ENCODE data around the gene ZMYM2.
"Not testable (repeated sequence)": the region's sequence is repeated elsewhere in the genome, so short reads cannot be mapped to it uniquely, and the experiment has no call there.

Gene ZMYM2

DNA sequence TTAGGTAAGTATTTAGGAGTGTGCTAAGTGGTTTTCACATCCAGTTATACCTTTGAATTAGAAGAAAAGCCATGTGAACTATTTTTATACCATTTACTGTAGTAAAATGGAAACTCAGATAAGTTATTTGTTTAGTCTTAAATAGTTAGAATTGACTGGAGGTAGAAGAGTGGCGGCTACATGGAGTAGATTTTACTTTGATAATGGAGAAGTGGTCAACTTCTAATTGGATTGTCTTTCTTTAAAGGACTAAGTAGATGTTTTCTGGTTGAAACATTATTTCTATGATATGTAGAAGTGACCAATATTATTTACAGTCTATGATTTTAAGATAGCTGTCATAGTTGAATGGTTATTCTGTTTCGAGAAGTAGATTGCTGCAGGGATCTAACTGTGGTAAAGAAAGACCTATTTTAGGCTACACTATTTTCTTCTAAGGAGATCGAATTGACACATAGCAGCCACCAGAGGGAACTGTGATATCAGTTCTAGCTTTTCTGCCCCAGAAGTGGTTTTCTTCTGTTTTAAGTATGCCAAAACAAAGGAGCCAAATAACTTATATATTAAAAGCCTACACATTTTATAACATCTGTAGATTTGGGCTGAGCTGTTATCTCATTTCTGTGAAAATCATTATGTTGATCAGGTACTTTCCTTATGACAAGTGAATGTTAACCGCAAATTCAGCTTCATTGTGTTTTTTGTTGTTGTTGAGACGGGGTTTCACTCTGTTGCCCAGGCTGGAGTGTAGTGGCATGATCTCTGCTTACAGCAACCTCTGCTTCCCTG, 26.1 kb downstream of the ZMYM2 start:
- DNase-seq: no peak

DNA sequence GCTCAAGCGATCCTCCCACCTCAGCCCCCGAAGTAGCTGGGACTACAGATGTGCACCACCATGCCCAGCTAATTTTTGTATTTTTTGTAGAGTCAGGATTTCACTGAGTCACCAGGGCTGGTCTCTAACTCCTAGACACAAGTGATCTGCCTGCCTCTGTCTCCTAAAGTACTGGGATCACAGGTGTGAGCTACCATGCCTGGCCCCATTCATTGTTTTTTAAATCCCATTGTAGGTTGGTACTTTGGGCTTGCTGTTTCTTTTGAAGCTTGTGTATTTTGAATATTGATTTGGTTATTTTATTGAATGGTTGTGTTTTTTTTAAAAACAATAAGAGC, 26.7 kb downstream of the ZMYM2 start:
- DNase-seq: no peak

DNA sequence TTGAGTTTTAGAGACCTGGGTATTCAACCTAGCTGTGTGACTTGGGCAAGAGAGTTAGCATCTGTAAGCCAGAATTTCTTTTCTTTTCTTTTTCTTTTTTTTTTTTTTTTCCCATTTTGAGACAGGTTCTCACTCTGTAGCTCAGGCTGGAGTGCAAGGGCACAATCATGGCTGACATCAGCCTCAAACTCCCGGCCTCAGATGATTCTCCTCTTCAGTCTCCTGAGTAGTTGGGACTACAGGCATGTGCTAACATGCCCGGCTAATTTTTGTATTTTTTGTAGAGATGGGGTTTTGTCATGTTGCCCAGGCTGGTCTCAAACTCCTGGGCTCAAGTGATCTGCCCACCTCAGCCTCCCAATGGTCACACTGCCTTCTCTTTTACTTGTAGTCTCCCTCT, 33.0 kb downstream of the ZMYM2 start:
- DNase-seq: no peak

DNA sequence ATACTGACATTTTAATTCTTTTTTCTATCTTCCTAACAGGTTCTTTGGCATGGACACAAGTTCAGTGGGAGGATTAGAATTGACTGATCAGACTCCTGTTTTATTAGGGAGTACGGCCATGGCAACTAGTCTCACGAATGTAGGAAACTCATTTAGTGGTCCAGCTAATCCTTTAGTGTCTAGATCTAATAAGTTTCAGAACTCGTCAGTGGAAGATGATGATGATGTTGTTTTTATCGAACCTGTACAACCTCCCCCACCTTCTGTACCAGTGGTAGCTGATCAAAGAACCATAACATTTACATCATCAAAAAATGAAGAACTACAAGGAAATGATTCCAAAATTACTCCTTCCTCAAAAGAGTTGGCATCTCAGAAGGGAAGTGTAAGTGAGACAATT, 34.5 kb downstream of the ZMYM2 start:
- no peak for DNase-seq

DNA sequence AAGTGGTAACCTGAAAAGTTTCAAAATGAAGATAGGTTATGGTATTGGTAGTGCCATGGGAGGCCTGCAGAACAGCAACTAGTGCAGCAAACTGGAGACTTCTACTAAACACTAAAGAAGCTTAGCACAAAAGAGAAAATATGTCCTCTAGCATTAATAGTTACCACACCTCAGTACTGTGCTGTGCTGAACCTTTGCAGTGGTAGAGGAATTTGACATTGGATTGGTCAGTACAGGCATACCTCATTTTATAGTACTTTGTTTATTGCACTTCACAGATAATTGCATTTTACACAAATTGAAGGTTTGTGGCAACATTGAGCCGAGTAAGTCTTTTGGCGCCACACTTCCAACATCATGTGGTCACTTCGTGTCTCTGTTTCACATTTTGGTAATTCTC, 40.4 kb downstream of the ZMYM2 start:
- DNase-seq: no peak

DNA sequence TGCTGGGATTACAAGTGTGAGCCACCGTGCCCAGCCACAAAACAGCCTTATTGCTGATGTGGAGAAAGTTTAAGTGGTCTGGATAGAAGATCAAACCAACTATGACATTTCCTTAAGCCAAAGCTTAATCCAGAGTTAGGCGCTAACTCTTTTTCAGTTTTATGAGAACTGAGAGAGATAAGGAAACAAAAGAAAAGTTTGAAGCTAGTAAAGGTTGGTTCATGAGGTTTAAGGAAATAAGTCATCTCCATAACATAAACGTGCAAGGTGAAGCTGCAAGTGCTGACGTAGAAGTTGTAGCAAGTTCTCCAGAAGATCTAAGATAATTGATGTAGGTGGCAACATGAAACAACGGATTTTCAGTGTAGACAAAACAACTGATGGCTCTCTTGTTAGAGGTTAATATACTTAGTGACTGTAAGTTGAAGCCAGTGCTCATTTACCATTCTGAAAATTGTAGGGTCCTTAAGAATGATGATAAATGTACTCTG, 41.6 kb downstream of the ZMYM2 start:
- peak; percentile 15 for DNase-seq

DNA sequence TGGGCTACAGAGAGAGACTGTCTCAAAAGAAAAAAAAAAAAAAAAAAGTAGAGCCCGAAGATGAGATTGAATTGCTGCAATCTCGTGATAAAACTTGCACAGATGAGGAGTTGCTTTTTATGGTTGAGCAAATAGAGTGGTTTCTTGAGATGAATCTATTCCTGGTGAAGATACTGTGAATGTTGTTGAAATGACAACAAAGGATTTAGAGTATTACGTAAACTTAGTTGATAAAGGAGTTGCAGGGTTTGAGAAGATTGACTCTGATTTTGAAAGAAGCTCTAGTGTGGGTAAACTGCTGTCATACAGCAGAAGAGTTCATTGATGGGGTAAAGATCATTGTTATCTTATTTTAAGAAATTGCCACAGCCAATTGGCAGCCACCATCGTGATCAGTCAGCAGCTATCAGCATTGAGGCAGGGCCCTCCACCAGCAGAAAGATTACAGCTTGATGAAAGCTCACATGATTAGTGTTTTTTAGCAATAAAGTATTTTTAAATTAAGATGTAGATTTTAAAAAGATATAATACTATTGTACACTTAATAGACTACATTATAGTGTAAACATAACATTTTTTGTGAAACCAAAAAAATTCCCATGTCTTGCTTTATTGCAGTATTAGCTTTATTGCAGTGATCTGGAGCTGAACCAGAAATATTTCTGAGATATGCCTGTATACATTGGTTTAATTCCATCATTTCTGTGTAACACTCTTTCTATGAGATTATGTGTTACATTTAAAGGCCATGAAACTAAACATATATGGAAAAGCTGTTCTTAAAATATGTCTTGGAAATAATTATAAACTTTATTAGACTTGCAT, 43.1 kb downstream of the ZMYM2 start:
- no peak for DNase-seq

DNA sequence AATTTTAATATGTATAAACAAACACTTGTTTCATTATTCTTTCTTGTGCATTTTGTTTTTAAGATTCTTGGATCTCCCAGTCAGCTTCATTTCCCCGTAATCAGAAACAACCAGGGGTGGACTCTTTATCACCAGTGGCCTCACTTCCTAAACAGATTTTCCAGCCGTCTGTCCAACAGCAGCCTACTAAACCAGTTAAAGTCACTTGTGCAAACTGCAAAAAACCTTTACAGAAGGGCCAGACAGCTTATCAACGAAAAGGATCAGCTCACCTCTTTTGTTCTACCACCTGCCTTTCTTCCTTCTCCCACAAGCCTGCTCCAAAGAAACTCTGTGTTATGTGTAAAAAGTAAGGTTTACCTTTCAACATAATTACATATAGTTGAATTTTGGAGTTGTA, 44.3 kb downstream of the ZMYM2 start:
- no peak for DNase-seq

DNA sequence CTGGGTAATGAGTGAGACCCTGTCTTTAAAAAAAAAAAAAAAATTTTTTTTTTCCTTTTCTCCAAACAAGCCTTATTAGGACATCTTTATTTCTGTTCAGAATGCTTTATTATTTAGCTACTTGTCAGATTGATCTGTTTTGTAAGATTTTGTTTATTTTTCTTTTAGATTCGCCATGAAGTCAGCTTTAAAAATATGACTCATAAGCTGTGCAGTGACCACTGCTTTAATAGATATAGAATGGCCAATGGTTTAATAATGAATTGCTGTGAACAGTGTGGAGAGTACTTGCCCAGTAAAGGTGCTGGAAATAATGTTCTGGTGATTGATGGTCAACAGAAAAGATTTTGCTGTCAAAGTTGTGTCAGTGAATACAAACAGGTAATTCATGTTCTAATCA, 47.7 kb downstream of the ZMYM2 start:
- no peak for DNase-seq

DNA sequence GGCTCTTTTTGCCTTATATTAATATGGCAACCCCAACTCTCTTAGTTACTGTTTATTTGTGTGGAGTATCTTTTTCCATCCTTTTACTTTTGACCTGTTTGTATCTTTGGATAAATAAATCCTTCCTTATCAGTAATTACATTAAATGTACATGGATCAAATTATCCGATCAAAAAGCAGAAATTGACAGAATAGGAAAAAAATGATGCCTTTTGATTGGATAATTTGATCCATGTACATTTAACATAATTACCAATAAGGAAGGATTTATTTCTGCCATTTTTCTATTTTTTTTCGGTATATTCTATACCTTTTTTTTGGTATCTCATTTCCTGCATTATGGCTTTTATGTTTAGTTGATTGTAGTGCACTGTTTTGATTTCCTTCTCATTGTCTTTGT, 57.2 kb downstream of the ZMYM2 start:
- DNase-seq: no peak

DNA sequence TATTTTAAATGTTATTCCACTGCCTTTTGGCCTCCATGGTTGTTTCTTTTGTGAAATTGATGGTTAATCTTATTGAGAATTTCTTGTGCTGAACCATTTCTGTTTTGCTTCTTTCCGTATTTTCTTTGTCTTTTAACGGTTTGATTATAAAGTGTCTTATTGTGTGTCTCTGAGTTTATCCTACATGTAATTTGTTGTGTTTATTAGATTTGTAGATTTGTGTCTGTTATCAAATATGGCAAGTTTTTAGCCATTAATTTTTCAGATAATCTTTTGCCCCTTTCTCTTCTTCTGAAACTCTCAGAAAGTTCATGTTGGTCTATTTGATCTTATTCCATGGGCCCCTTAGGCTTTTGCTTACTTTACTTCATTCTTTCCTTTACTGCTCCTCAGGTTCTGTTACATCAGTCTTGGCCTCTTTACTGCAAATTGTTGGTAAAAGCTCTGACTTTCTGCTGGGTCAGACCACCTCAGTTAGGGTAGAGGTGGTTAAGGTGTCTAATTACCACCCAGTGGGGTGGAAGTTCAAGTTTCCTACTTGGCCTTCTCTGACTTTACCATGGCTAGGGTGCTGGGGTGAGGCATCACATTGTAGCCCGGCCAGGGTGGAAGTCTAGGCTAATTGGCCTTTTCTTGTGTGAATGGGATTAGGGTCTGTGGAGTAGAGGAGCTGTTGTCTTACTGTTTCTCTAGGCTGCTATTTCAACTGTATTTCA, 58.3 kb downstream of the ZMYM2 start:
- DNase-seq: no peak

DNA sequence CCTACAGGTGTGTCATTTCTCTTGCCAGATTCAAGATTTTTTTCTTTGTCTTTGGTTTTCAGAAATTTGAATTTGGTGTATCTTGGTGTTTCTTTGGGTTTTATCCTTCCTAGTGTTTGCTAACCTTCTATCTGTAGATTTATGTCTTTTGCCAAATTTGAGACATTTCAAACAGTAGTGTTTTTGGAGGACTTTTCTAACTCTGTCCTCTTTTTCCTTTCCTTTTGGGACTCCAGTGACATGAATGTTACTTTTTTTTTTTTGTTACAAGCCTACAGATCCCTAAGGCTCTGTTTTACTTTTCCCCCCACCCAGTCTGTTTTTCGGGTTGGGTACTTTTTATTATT, 58.8 kb downstream of the ZMYM2 start:
- no peak for DNase-seq

DNA sequence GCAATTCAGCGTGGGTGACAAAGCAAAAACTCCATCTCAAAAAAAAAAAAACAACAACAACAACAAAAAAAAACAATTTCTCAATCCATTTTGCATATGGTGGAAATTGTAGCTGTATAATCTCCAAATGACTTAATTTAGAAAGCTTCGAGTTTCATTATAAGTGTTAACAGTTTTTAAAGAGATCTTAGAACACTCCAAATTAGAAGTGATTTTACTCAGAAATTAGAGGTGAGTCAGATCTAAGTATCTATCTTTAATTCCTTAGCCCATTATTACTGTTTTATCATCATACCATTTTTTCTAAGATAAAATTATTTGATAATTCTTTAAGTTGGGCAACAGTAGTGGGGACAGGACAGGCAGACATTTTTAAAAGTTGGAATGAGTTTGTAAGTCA, 60.5 kb downstream of the ZMYM2 start:
- DNase-seq: no peak

DNA sequence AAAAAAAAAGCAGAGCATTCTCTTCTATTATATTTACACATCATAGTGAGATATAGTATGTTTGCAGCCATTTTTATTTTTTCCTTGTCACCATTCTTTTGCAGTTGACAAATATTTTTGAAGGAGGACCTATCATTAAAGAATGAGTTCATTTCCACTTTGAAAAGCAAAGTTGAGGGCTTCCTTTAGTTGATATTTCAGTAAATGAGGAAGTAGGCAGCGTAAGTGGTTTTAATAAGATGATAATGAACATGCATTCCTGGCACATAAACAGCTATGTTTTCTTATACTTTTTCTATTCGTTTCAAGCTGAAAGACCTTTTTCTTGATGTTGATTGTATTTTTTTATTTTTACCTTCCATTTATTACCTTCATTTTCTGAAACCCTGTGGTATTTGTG, 66.2 kb downstream of the ZMYM2 start:
- no peak for DNase-seq

DNA sequence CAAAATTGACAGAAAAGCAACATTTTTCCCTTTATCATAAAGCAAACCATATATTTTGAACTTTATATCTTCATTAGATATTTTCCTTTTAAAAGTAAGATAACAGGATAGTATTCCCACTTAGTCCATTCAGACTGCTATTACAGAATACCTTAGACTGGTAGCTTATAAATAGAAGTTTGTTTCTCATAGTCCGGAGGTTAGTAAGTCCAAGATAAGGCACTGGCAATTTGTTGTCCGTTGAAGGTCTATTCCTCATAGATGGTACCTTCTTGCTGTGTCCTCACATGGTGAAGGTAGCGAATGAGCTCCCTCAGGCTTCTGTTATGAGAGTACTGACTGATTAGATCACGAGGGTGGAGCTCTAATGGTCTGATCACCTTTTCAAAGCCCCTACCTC, 70.4 kb downstream of the ZMYM2 start:
- DNase-seq: no peak

DNA sequence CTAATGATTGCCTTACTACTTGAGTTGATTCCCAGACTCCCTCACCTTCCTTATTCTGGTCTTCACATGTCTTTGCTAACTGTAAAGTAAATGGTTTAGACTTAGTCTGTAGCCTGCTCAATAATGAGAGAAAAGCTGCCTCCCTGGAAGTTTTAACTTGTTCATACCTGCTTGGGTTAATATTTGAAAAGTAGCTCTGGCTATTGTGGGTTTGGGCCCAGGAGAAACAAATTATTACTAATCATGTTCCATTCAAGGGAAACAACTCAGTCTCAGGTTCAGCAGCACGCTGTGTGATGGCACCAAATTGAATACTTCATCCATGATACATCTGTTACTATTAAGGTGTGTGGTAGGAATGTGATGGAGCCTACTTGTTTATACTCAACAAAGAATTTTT, 75.0 kb downstream of the ZMYM2 start:
- DNase-seq: no peak

DNA sequence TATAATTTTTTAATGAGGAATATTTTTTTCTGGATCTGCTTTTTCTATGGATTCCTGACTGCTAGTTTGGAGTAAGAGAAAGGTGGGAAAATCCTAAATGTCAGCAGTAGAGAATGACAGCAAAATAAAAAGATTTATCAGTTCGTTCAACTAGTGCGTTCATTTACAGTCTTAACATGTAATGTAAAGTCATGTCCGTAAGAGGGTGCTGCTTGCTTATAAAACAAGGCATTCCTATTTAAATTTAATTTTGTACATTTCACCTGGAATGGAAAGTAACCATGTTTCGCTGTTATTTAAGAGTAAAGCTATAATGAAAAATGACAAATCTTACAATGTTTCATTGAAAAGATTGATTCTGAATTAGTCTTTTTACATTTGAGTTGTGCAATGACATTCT, 76.6 kb downstream of the ZMYM2 start:
- DNase-seq: no peak

DNA sequence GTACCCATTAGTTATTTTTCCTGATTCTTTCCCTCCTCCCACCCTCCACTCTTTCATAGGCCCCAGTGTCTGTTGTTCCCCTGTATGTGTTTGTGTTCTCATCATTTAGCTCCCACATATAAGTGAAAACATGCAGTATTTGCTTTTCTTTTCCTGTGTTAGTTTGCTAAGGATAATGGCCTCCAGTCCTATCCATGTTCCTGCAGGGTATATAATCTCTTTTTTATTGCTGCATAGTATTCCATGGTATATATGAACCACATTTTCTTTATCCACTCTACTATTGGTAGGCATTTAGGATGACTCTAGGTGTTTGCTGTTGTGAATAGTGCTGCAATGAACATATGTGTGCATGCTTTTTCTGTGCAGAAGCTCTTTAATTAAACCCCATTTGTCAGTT, 79.4 kb downstream of the ZMYM2 start:
- no peak for DNase-seq

DNA sequence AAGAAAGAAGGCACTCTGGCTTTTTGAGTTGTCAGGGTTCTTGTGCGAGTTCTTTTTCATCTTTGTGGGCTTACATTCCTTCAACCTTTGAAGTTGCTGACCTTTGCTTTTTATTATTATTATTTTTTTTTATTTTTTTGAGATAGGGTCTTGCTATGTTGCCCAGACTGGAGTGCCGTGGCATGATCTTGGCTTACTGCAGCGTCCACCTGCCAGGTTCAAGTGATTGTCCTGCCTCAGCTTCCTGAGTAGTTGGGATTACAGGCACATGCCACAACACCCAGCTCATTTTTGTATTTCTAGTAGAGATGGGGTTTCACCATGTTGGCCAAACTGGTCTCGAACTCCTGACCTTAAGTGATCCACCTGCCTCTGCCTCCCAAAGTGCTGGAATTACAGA, 84.1 kb downstream of the ZMYM2 start:
- DNase-seq: not testable (repeated sequence)

DNA sequence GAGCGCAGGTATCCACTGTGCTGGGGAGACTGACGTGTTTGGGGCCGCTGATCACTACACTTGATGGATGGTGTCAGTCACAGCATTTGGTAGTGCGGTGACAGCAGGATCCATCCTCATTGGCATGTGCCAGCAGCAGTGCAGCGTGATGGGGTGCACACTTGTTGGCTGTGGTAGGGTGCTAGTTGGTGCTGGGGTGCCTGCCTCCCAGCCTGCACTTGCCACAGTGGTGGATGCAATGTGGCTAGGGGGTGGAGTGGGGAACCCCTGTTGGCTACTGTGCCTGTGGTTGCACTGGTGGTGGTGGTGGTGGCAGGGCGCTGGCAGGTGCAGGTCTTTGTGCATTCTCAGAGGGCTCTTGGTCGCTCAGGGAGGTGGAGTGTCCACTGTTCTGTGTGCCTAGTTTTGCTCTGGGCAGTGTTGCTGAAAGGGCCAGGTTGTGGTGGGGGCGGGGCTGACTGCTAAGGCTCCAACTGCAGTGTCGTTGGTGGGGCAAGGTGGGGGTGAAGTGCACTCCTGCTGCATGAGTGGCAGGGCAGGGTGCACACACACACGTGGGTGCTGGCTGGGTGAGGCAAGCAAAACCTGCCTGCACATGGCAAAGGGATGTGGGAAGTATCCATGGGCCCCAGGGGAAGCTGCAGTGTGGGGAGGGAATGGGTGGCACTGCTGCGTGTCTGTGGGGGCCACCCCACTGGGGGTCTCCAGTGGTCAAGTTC, 84.8 kb downstream of the ZMYM2 start:
- no peak for DNase-seq

DNA sequence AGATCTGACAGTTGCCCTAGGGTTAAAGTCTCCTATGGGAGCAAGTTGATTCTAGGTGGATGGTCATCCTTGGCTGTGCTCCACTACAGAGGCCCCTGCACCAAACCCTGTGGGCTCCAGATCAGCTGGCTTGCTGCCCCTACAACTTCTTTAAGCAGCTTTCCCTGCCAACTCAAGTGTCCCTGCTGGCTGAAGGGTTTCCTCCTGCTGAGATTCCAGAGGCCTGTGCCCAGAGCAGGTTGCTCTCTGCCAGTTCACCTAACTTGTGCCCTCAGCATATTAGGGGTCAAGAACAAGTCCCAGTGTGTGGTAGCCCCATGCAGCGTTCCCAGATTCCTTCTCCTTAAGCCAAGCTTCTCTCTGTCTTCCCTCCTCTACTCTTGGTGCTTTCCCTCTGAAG, 85.6 kb downstream of the ZMYM2 start:
- DNase-seq: no peak

DNA sequence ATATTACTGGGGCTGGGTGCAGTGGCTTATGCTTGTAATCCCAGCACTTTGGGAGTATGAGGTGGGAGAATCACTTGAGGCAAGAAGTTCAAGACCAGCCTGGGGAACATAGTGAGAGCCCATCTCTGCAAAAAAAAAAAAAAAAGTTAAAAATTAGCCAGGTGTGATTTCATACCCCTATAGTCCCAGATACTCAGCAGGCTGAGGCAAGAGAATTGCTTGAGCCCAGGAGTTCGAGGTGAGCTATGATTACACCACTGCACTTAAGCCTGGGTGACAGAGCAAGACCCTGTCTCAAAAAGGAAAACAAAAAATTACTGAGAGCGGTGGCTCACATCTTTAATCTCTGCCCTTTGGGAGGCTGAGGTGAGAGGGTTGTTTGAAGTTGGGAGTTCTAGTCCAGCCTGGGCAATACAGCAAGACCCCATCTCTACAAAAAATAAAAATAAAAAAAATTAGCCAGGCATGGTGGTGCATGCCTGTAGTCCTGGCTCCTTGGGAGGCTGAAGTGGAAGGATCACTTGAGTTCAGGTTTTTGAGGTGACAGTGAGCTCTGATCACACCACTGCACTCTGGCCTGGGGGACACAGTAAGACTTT, 87.5 kb downstream of the ZMYM2 start:
- DNase-seq: no peak

Measured in NCI-H2227 treated with DMSO at 0.1 percent for 48 hours (cell line).